GM12873 (cell line): ENCODE data around the gene TRIM37.

Experiments
- TF ChIP-seq, protein P1 (sequence below): IDR thresholded peaks from 2 replicates; pipeline ENCODE4 v1.5.1; 2012; ENCODE audit warnings: low read depth, mild to moderate bottlenecking, moderate library complexity, low read length, control low read depth; ENCODE audit not compliant: insufficient read depth; ENCODE audit errors: missing control alignments

The TRIM37 gene

DNA sequence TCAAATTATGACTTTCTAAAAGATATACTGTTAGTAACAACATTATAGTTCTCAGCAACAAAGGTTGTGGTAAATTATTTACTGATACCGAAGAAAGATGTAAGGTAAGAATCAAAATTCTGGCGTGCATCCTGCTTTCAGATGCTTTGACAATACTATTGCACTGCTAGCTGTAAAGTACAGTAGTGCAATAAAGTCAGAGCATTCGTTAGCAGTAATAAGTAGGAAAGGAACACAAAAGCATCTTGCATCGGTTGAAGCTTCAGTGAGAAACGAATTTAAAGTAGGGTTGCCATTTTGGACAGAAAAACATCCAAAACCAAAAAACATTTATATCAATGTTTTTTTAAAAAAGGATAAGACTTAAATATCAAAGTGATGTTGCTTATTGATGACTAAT lies 44.3 kb upstream of the TRIM37 start:
- TF ChIP-seq, protein P1, sequence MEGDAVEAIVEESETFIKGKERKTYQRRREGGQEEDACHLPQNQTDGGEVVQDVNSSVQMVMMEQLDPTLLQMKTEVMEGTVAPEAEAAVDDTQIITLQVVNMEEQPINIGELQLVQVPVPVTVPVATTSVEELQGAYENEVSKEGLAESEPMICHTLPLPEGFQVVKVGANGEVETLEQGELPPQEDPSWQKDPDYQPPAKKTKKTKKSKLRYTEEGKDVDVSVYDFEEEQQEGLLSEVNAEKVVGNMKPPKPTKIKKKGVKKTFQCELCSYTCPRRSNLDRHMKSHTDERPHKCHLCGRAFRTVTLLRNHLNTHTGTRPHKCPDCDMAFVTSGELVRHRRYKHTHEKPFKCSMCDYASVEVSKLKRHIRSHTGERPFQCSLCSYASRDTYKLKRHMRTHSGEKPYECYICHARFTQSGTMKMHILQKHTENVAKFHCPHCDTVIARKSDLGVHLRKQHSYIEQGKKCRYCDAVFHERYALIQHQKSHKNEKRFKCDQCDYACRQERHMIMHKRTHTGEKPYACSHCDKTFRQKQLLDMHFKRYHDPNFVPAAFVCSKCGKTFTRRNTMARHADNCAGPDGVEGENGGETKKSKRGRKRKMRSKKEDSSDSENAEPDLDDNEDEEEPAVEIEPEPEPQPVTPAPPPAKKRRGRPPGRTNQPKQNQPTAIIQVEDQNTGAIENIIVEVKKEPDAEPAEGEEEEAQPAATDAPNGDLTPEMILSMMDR = no peak

DNA sequence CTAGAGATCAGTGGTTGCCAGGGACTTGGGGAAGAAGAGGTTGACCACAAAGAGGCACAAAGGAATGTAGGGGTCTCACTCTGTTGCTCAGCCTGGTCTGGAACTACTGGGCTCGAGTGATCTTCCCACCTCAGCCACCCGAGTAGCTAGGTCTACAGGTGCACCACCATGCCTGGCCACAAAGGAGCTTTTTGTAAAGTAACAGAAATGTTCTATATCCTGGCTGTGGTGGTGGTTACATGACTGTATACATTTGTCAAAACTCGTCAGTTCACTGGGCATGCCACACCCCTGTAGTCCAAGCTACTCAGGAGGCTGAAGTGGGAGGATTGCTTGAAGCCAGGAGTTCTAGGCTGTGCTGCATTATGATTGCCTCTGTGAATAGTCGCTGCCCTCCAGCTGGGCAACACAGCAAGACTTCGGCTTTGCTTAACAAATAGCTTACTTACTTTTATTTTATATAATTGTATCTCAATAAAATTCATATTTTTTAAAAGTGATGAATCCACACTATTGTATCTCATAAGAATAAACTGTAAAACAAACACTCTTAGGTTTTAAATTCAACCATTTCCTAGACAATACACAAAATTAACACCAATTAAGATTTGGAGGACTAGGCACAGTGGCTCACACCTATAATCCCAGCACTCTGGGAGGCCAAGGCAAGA lies 43.3 kb upstream of the TRIM37 start:
- TF ChIP-seq, protein P1 = no peak

DNA sequence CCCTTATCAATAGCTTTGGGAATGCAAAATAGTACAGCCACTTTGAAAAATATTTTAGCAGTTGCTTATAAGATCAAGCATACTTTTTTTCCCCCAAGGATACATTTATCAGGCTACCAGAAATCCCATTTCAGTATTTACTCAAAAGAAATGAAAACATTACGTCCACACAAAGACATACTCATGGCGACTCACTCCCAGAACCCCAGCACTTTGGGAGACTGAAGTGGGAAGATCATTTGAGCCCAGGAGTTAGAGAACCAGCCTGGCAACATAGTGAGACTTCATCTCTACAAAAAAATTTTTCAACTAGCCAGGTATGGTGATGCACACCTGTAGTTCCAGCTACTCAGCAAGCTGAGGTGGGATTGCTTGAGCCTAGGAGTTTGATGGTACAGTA lies 42.4 kb upstream of the TRIM37 start:
- TF ChIP-seq, protein P1 = no peak

DNA sequence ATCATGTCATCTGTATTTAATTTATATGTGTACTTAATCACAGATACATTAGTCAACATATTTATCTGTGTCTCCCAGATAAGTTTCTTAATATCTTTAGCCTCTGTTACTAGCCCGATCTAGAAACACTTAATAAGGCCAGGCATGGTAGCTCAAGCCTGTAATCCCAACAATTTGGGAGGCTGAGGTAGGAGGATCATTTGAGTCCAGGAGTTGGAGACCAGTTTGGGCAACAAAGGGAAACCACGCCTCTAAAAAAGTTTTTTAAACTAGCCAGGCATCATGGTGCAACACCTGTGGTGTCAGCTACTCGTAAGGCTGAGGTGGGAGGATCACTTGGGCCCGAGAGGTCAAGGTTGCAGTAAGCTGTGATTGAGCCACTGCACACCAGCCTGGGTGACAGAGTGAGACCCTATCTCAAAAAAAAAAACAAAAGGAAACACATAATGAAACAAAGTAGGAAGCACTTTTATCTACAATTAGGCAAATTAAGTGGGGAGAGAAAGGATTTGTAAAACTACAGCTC lies 39.0 kb upstream of the TRIM37 start:
- TF ChIP-seq, protein P1 = no peak

DNA sequence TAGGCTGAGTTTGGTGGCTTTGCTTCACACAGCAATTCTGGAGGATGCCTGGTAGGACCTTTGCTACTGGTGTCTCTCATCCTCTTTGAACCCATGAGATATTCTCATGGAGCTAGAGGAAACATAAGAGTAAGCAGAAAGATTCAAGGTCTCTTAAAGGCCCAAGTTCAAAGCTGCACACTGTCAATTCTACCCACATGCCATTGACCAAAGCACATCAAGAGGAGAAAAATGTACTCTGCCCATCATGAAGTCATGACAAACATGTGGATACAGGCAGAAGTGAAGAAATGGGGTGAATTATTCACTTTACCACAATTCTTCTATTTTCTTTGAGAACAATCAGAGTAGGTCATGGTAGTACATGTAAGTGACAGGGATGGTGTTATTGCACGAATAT lies 35.2 kb upstream of the TRIM37 start:
- TF ChIP-seq, protein P1 = no peak

DNA sequence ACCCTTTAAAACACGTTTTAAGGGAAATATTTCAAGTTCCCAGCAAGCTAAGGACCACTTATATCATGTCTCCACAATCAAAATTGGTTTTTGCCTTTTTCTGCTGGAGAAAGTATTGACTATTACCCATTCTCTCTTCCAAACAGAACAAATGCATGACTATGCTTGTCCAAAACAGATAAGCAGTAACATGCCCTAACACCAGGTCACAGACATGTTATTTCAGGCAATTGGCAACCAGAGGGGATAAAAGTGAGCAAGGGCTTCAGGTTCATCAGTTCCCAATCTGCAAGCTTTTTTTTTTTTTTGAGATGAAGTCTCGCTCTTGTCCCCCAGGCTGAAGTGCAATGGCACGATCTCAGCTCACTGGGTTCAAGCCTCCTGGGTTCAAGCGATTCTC lies 33.3 kb upstream of the TRIM37 start:
- TF ChIP-seq, protein P1 = no peak

DNA sequence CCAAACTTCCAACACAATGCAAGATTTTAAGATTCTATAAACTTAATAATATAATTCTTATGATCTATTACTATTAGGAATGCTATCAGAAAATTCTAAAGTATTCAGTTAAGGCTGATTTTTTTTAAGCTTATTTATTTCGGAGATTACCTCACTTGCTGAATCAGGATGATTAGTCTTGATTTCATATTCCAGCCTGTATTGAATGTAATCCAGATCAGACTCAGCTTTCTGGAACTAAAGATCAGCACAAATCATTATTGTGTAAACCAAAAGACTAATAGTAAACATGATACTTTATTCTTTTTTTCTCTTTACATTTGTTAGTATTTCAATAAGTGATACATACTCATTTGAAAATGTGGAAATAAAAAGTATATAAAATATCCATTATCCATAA lies 24.5 kb upstream of the TRIM37 start:
- TF ChIP-seq, protein P1 = no peak
